Right renal pelvis (tissue), 4 donors: Measurements from ENCODE around the gene KNOP1. TPM values are rescaled to one million over a fixed set of nuclear protein-coding genes. Genes with fewer than 3 reads are reported as not detected.
"Not testable (repeated sequence)": the region's sequence is repeated elsewhere in the genome, so short reads cannot be mapped to it uniquely, and the experiment has no call there.

ENCODE experiments used
- DNase-seq, 4 donors: peaks; one replicate each; pipeline ENCODE4 v3.0.0-alpha.2; 2013; ENCODE audit warnings: low read depth in 4 of 4, low spot score in 3 of 4, missing footprints in 1 of 4
- polyA plus RNA-seq, 4 donors: library from polyadenylated mRNA; unstranded; fragments of 120-200 nt; gene quantifications; one replicate each; pipeline ENCODE4 v1.2.1, GENCODE V29; 2013; ENCODE audit not compliant: insufficient read length in 4 of 4

Gene KNOP1
- polyA plus RNA-seq, 4 donors: 38.2 to 42.0 (median 39.5) TPM

- no peak for DNase-seq
Measured at GRCh38 chr16:19688396-19689024, 29.5 kb downstream of the KNOP1 start.

- no peak for DNase-seq
Measured at GRCh38 chr16:19687279-19687678, 30.7 kb downstream of the KNOP1 start.

- no peak for DNase-seq
Measured at GRCh38 chr16:19685176-19685575, 32.9 kb downstream of the KNOP1 start.

- no peak for DNase-seq
Measured at GRCh38 chr16:19683453-19684236, 34.4 kb downstream of the KNOP1 start.

GRCh38 chr16:19681637-19682036 lies 36.4 kb downstream of the KNOP1 start:
- no peak for DNase-seq

- no peak for DNase-seq
Measured at GRCh38 chr16:19680881-19681340, 37.1 kb downstream of the KNOP1 start.

- not testable (repeated sequence) for DNase-seq
Measured at GRCh38 chr16:19679281-19679680, 38.7 kb downstream of the KNOP1 start.

GRCh38 chr16:19678804-19679203 lies 39.2 kb downstream of the KNOP1 start:
- no peak for DNase-seq

- no peak for DNase-seq
Measured at GRCh38 chr16:19677402-19677801, 40.6 kb downstream of the KNOP1 start.

- DNase-seq: no peak
Measured at GRCh38 chr16:19674485-19674884, 43.5 kb downstream of the KNOP1 start.

- DNase-seq: no peak
Measured at GRCh38 chr16:19672378-19672777, 45.6 kb downstream of the KNOP1 start.

GRCh38 chr16:19666477-19666876 lies 51.5 kb downstream of the KNOP1 start:
- no peak for DNase-seq

GRCh38 chr16:19665313-19665712 lies 52.7 kb downstream of the KNOP1 start:
- not testable (repeated sequence) for DNase-seq

GRCh38 chr16:19664166-19664565 lies 53.9 kb downstream of the KNOP1 start:
- no peak for DNase-seq

- DNase-seq: no peak
Measured at GRCh38 chr16:19662351-19662750, 55.7 kb downstream of the KNOP1 start.

- DNase-seq: no peak
Measured at GRCh38 chr16:19660432-19660831, 57.6 kb downstream of the KNOP1 start.

GRCh38 chr16:19659554-19659953 lies 58.5 kb downstream of the KNOP1 start:
- DNase-seq: no peak

- DNase-seq: no peak
Measured at GRCh38 chr16:19657831-19658230, 60.2 kb downstream of the KNOP1 start.

- no peak for DNase-seq
Measured at GRCh38 chr16:19655242-19655777, 62.7 kb downstream of the KNOP1 start.

GRCh38 chr16:19654147-19654546 lies 63.9 kb downstream of the KNOP1 start:
- no peak for DNase-seq
